ENCODE results near the gene KCNN2.

KCNN2 gene

DNA sequence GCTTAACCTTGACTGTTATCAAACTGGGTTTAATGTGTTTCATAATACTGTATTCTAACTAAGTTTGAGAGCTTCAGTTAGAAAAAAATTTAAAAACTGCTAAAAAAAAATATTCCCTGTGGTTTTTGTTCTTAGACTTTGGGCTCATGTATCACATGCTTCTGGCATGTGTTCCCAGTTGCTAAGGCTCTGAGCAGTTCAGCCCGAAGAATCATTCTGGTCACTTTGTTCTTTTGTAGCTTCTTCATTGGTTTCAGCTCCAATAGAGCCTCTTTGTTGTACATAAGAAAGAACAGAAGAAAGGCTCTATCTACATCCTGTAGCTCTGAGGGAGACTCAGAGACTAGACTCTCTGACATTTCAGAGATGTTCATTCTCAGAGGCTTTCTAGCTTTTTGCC, 25.6 kb downstream of the KCNN2 start:
- no peak for DNase-seq (ENCODE audit: low read depth in 1 of 2, low spot score in 1 of 2)
- TF ChIP-seq POLR2AphosphoS5 (IDR thresholded peaks at IDR 0.05; ENCODE audit: low read depth) (no peak), GABPA (IDR thresholded peaks at IDR 0.05; ENCODE audit: low read depth) (no peak), SPI1 (IDR thresholded peaks at IDR 0.05; ENCODE audit: borderline replicate concordance, low read depth) (no peak)
- TF ChIP-seq, protein P1, sequence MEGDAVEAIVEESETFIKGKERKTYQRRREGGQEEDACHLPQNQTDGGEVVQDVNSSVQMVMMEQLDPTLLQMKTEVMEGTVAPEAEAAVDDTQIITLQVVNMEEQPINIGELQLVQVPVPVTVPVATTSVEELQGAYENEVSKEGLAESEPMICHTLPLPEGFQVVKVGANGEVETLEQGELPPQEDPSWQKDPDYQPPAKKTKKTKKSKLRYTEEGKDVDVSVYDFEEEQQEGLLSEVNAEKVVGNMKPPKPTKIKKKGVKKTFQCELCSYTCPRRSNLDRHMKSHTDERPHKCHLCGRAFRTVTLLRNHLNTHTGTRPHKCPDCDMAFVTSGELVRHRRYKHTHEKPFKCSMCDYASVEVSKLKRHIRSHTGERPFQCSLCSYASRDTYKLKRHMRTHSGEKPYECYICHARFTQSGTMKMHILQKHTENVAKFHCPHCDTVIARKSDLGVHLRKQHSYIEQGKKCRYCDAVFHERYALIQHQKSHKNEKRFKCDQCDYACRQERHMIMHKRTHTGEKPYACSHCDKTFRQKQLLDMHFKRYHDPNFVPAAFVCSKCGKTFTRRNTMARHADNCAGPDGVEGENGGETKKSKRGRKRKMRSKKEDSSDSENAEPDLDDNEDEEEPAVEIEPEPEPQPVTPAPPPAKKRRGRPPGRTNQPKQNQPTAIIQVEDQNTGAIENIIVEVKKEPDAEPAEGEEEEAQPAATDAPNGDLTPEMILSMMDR (IDR thresholded peaks at IDR 0.05; ENCODE audit: insufficient read depth, low read length): no peak
- TF ChIP-seq, protein P2, sequence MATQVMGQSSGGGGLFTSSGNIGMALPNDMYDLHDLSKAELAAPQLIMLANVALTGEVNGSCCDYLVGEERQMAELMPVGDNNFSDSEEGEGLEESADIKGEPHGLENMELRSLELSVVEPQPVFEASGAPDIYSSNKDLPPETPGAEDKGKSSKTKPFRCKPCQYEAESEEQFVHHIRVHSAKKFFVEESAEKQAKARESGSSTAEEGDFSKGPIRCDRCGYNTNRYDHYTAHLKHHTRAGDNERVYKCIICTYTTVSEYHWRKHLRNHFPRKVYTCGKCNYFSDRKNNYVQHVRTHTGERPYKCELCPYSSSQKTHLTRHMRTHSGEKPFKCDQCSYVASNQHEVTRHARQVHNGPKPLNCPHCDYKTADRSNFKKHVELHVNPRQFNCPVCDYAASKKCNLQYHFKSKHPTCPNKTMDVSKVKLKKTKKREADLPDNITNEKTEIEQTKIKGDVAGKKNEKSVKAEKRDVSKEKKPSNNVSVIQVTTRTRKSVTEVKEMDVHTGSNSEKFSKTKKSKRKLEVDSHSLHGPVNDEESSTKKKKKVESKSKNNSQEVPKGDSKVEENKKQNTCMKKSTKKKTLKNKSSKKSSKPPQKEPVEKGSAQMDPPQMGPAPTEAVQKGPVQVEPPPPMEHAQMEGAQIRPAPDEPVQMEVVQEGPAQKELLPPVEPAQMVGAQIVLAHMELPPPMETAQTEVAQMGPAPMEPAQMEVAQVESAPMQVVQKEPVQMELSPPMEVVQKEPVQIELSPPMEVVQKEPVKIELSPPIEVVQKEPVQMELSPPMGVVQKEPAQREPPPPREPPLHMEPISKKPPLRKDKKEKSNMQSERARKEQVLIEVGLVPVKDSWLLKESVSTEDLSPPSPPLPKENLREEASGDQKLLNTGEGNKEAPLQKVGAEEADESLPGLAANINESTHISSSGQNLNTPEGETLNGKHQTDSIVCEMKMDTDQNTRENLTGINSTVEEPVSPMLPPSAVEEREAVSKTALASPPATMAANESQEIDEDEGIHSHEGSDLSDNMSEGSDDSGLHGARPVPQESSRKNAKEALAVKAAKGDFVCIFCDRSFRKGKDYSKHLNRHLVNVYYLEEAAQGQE (IDR thresholded peaks at IDR 0.05; ENCODE audit: insufficient replicate concordance, low read depth): no peak
- H3K27me3 ChIP-seq (ENCODE audit: insufficient read depth, poor library complexity, severe bottlenecking): no peaks in the 10 kb centered on the region
- H3K4me3 ChIP-seq (replicated peaks; ENCODE audit: insufficient read depth, low read length): no peak overlapping the region
- H3K27ac ChIP-seq (replicated peaks): no peak overlapping the region; the same call in 1 of the 2 replicates

DNA sequence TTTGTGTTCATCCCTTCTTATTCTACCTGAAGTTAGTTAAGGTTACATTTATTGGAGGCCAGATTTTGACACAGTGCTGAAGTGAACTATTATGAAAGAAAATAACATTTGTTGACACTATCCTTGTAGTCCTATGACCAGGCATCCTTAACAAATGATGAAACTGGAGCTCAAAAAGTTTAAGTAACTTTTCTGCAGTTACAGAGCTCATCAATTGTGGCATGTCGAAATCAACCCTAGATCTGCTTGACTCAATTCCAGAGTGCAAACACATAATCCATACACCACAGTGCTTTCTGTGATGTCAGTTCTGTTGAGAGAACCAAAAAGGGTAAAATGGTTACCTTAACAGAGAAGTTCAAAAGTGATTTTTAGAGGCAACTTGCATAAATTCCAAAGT, 28.6 kb downstream of the KCNN2 start:
- Histone ChIP-seq H3K27ac (replicated peaks) (no peak overlapping the region), H3K27me3 (ENCODE audit: insufficient read depth, poor library complexity, severe bottlenecking) (no peaks in the 10 kb centered on the region), H3K4me3 (replicated peaks; ENCODE audit: insufficient read depth, low read length) (no peak overlapping the region)
- peak; percentile 23 to 63 for DNase-seq (ENCODE audit: low read depth in 1 of 2, low spot score in 1 of 2)
- TF ChIP-seq SPI1 (IDR thresholded peaks at IDR 0.05; ENCODE audit: borderline replicate concordance, low read depth) (no peak), POLR2AphosphoS5 (IDR thresholded peaks at IDR 0.05; ENCODE audit: low read depth) (no peak), GABPA (IDR thresholded peaks at IDR 0.05; ENCODE audit: low read depth) (no peak)
- TF ChIP-seq, protein P1 (IDR thresholded peaks at IDR 0.05; ENCODE audit: insufficient read depth, low read length): no peak
- TF ChIP-seq, protein P2 (IDR thresholded peaks at IDR 0.05; ENCODE audit: insufficient replicate concordance, low read depth): no peak

DNA sequence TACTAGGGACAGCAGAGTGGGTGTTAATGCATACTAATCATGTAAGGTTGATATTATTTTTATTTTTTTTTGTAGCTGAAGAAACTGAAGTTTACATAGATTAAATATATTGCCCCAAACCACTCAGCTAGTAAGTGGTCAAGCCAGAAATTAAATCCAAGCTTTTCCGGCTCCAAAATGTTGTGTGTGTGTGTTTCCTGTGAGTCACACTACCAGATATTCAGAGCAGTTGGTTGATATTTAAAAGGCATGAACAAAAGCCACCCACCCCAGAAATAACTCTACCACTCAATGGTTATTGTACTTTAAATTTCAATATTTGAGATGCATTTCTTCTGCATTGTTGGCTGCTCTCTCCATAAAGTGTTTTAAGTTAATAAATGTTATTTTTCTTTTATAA, 29.5 kb downstream of the KCNN2 start:
- TF ChIP-seq, protein P2 (IDR thresholded peaks at IDR 0.05; ENCODE audit: insufficient replicate concordance, low read depth): no peak
- TF ChIP-seq POLR2AphosphoS5 (IDR thresholded peaks at IDR 0.05; ENCODE audit: low read depth): no peak
- TF ChIP-seq, protein P1 (IDR thresholded peaks at IDR 0.05; ENCODE audit: insufficient read depth, low read length): no peak
- no peak for TF ChIP-seq GABPA (IDR thresholded peaks at IDR 0.05; ENCODE audit: low read depth)
- no peak for TF ChIP-seq SPI1 (IDR thresholded peaks at IDR 0.05; ENCODE audit: borderline replicate concordance, low read depth)
- no peak for DNase-seq (ENCODE audit: low read depth in 1 of 2, low spot score in 1 of 2)
- Histone ChIP-seq H3K4me3 (replicated peaks; ENCODE audit: insufficient read depth, low read length) (no peak overlapping the region), H3K27ac (replicated peaks) (no peak overlapping the region), H3K27me3 (ENCODE audit: insufficient read depth, poor library complexity, severe bottlenecking) (no peaks in the 10 kb centered on the region)
